NK-92 (cell line): Measurements from ENCODE around the gene ITGA6.
A peak's percentile ranks its signal among the peaks of the same experiment; 100 is the strongest.

Experiments
- DNase-seq: peaks from one replicate; lab custom pipeline; 2025; ENCODE audit not compliant: unreplicated experiment; lab: John Stamatoyannopoulos, UW

The ITGA6 gene

GRCh38 chr2:172439911-172440310, 12.5 kb downstream of the ITGA6 start:
- DNase-seq = no peak

DNA sequence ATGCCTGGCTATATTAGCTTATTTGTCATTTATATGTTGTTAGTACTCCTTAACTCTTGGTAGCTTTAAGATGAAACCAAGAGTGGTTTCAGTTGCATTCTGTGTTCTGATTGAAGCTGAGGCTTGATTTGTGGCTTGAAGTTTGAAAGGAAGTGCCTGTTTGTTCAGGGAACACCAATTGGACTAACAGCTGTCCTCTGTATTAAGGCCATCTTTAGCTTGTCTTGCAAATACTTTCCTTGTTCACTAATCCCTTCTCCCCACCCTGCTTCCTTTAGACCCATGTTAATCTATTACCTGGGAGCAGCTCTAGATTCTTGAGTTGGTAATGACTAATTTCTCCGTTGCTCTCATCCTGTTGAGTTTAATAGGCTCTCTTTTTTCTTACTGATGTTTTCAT, 13.4 kb downstream of the ITGA6 start:
- no peak for DNase-seq

DNA sequence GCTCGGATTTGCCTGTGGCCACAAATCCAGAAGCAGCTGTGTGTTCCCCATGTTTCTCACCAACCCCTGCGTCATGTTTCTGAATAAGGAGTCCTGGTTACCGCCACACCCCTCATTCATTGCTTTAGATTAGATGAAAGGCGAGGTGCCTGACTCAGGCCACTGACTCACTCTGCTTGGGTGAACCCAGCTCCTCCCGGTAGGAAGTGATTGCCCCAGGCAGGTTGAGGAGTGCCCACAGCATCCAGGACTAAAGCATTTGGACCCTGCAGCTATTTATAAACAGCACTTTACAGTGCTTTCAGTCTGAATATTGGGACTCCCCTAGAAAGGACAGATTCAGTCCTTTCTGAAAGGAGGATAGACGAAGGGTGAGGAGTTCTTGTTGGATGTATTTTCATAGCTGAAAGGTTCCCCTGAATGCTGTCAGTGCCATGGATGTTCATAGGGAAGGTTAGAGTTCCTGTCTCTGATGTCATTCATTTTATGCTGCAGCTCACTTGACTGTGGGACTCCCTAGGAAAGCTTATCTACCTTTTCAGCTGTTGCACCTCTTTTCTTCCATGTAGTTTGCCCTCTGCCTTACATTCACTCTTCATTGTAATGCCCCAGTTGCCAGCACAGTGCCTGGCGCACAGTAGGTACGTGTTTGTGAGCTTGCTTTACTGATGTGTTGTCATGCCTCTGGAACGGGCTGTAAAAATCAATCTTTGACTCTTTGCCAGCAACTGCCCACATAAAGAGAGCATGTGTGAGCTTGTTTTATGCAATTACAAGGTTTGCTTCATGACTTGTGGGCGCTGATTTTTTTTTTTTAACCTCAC, 14.9 kb downstream of the ITGA6 start:
- no peak for DNase-seq

DNA sequence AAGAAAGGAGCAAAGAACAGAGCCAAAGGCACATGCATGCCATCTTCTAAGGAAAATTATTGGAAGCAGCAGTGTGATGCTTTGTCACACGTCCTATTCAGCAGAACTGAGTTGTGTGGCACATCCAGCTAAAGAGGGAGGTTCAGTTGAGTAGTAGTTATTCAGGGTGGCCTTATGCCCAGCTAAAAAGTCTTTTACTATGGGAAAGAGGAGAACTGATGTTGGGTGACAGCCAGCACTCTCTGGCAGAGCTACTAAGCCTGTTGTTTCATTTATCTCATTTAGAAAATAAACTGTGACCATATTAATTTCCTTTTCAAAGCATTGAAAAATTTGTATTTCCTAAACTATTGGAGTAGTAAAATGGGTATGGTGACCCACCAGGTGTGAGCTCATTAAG, 18.5 kb downstream of the ITGA6 start:
- no peak for DNase-seq

- no peak for DNase-seq
These were observed 19.2 kb downstream of the ITGA6 start for GRCh38 chr2:172446474-172447063.

DNA sequence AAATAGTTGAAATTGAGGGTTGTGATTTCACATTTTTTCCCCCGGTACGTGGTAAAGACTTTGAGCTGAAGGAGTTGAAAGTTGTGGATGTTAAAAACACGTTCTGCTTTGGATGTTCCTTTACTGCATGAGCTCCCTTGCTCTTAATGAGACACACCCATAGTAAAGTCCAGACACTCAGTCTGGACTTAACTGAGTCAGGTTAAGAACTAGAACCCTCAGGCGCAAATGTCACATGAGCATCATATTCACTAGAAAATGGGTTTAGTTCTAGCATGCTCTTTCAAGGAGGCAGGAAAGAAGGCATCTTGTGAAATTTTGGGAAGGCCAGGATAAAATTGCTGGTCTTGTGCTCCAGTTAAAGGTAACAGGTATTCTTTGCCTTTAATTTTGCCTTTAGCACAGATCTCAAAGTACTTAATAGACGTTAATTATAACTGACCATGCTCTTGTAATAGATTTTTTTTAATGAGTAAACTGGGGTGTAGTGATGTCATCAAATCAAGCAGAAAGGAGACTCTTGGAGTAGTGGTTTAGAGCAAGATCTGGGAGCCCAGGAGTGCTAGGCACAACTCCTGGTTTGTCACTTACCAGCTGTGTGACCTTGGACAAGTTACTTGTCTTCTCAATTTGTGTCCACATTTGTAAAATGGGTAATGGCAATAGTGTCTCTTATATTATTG, 20.6 kb downstream of the ITGA6 start:
- no peak for DNase-seq

DNA sequence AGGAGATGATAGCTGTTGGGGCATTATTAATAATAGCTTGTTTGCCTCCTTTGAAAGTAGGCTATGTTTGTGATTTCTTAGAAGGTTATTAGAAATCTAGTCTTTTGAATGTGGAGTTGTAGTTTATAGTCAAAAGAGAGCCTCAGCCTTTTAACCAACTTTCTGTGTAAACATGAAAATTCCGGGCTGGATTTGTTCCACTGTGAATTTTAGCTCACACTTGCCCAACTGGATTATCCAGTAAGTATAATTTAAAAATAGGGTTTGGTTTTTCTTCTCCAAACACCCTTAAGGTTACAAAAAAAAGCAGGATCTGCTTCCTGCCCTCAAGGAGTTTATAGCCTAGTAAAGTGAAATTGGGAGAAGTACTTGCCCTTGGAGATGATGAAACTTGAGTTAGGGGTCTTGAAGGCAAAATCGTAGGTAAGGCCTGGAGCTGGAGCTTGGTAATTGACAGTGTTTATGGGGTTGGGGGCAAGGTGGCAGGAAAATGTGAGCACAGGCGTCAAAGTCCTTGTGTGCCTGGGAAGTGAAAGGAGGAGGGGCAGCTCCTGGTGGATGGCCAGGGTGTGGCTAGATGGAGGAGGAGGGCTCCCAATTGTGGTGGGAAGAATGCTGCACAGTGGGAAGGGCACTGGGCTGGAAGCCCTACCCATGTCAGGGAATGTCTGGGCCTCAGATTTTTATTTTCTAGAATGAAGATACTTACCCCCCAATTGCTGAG, 21.3 kb downstream of the ITGA6 start:
- no peak for DNase-seq

GRCh38 chr2:172449911-172450550, 22.6 kb downstream of the ITGA6 start:
- no peak for DNase-seq

GRCh38 chr2:172451923-172452322, 24.5 kb downstream of the ITGA6 start:
- no peak for DNase-seq

GRCh38 chr2:172452845-172453244, 25.5 kb downstream of the ITGA6 start:
- DNase-seq = no peak

- DNase-seq = no peak
These were observed 27.2 kb downstream of the ITGA6 start for GRCh38 chr2:172454404-172455120.

DNA sequence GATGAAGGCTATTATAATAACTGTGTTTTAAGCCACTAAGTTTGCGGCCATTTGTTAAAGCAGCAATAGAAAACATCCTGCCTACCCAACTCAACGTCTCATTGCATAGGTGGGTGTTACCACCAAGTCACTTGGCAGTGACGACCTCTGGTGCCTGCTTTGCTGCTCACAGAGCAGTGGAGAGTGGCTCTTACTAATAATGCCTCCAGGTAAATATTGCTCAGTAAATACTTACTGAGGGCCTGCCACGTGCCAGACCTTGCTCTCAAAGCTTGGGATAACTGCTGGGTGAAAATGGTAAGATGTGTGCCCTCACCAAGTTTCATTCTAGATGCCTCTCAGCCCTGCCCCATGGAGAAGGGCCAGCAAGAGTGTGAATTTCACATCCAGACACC, 27.7 kb downstream of the ITGA6 start:
- no peak for DNase-seq

DNA sequence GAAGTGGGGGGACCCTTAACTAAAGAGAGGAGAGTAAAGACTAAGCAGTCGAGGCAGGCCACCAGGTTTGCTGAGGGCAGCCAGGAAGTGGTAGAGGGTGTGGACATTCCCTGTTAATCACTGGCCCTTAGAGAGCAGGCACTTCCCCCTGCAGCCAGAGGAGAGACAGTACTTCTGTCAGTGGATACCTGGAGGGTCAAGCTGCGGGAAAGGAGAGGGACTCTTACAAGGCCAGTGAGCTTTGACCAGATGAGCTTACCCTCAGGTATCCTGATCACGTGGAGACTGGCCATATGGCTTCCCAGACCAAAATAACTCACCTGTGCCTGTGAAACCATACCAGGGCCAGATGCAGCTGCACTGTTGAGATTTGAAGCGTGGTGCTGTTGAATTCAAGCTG, 28.6 kb downstream of the ITGA6 start:
- no peak for DNase-seq

- DNase-seq = no peak
These were observed 30.1 kb downstream of the ITGA6 start for GRCh38 chr2:172457536-172457935.

- no peak for DNase-seq
These were observed 31.3 kb downstream of the ITGA6 start for GRCh38 chr2:172458561-172459124.

DNA sequence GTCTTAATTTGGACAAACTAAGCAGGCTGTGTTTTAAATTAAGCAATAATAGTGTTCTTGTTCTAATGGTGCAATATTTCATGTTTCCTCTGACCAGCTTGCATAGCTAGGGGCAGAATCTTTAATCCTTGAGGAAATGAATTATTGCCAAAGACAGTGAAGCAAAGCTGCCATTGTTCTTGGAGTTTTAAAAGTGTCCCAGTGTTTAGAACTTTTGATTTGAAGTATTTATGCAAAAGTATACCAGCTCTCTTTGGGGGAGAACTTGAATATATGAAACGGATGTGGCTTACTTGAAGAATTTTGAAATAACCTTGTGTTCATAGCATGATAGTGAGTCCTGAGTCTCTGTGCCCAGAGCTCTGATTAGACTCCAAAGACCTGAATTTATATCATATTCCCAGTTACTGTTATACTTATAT, 33.4 kb downstream of the ITGA6 start:
- no peak for DNase-seq

DNA sequence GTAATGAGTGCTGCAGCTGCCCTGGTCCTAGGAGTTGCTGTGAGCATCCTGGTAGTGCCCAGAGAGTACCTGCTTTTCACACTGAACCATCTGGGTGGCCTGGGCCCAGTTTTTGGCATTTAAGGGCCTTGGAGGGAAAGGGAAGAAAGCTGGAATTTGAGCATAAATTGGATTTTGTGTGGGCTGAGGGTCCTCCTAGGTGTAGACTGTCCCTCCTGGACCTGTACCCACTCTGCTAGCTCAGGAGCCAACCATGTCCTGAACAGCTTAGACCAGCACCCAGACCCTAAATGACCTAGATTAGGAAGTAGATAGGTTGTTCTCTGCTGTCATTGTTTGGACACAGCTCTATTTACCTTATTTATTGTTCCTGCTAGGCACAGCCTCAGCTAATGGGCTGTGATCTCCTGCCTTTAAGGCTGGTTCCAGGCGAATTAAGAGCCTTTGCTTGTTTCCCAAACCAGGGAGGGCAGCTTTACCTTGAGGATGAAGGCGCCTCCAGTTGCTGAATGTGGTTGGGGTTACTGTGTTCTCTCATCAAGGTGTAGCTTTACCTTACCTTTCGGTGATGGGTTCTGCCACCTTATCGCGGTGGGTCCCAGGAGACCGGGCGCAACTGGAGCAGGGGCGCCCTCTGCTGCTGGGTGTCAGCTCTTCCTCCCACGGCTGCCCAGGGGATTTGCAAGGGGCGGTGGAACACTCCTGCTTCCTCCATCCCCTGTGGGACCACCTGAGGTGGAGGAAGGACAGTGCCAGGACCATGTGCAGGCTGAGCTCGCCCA, 34.4 kb downstream of the ITGA6 start:
- no peak for DNase-seq

DNA sequence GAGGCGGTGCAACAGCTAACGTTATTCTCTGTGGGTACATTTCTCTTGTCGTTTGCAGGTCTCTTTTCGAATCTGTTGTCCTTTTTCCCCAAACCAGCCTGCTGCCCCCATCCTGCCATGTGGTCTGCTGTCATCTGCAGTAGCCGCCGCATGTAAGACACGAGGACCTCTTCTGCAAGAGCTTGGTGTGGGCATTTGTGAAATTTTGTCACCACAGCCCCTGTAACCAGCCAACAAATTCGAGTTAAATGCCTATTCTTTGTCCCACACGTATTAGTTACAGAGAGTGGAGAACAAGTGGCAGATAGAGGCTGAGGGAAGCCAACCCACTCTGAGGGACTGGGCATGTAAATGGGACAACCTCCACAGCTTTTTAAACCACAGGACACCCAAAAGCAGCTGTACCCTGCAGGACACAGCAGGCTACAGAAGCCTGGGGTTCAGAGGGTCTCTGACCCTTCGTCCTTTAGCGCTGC, 35.0 kb downstream of the ITGA6 start:
- DNase-seq = no peak

DNA sequence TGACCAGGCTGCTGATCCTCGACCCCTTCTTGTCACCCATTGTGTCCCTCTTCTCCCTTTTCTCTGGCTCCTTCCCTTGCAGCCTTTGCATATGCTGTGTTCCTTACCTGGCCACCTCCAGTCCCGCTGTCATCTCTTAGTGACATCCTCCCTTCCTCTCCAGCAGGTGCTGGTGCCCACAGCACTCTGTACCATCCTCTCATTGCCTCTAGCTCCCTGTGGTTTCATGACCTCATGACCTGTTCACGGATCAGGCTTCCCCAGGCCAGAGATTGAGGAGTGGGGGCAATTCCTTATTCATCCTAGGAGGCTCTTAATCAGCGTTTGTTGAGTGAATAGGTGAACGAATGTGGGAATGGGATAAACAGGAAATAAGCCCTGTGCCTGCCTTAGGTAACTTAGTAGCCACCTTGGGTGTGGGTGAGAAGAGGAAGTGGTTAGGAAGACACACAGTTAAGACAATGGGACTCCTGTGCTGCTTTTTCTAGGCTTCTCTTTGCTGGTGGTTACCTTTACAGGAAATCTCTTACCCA, 35.5 kb downstream of the ITGA6 start:
- peak; percentile 10 for DNase-seq
